HG02973 (cell line): Measurements from ENCODE around the gene GFOD1.

Experiments
- ATAC-seq: cut with Tn5 transposase; IDR thresholded peaks from one replicate; pipeline ENCODE4 v1.9.1; 2021; ENCODE audit warnings: moderate library complexity; ENCODE audit not compliant: unreplicated experiment

Gene GFOD1

GRCh38 chr6:13427801-13428582 is 59.4 kb downstream of the GFOD1 start:
- ATAC-seq: peak; percentile 61

GRCh38 chr6:13427316-13427715 is 60.1 kb downstream of the GFOD1 start:
- ATAC-seq: no peak

DNA sequence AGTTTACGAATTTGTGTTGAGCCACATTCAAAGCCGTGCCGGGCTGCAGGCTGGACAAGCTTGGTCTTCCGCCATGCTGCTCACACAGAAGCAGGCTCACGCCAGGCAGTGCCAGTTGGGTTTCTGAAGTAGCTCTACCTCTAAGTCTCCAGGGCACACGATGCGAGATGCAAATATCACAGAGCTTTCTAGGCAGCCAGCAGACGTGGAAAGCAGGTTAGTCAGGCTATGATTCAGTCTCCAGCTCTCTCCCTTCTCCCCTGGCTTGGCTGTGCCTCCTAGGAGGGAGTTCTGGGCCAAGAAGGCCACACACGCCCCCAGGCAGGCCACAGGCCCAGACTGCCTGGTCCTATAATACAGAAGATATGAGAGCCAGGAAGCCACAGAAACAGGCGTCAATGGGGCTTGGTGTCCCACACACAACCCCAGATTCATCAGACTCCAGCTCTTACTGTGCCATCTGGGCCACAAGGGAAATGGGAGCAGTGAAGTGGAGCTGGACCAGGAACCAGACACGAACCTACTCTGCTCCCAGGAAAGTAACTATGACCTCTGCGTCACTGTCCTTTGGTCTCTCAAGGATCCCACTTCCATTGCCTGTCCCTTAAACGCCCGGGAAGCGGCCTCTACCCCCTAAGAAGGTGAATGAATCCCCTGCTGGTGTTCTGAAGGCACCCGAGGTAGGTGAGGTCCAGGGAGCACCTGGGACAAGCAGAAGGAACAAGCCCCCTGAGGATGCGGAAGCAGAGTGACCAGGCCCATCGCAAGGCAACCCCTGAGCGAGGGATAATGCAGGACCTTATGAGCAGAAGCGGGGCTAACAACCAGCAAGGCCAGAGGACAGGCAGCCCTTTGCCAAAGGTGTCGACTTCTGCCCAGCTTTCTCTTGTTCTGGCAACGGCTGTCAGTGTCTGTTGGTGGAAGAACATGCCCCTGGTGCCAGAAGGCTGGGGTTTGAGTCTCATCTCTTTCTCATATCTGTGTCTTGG is 61.2 kb downstream of the GFOD1 start:
- ATAC-seq: no peak

- no peak for ATAC-seq
These were observed 62.0 kb downstream of the GFOD1 start for GRCh38 chr6:13425270-13425873.

DNA sequence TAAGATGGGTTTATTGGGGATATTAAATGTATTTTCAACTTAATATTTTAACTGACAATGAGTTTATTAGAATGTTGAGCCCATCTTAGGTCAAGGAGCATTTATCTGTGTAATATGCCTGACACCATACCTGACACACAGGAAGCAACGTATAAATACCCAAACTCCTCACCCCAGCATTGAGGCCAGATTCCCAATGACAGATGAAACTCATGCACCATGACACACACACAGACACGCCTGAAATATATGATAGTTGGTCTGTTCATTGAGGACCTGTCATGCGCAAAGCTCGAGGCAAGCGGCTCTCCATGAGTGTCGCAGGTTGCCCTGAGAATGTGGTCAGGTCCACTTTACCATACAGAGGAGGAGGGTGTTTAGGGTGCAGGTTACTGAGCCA is 64.1 kb downstream of the GFOD1 start:
- ATAC-seq: no peak

DNA sequence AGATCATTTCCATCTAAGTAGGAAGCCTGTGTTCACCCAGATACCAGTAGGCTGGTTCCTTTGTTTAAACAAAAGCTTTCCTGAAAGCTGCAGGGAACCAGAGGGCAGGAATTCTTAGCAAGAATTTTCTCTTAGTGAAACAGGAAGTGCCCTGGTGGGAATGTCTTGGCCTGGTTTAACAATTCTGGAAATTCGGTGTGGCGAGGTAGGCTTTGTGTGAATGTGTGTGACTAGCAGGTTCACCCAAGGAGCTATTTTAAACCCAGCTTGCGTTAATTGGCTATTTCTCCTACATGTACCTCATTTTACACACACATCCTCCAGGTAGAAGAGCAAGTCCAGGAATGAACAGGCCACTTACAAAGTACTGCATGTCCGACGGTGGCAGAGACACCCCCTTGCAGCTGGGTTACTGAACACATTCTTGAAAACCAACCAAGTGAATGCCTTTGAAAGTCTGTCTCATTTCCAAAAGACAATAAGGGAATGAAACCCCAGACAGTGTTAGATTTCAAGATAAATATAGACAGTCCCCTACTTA is 64.6 kb downstream of the GFOD1 start:
- ATAC-seq: no peak

- ATAC-seq: no peak
These were observed 65.9 kb downstream of the GFOD1 start for GRCh38 chr6:13421425-13422059.

DNA sequence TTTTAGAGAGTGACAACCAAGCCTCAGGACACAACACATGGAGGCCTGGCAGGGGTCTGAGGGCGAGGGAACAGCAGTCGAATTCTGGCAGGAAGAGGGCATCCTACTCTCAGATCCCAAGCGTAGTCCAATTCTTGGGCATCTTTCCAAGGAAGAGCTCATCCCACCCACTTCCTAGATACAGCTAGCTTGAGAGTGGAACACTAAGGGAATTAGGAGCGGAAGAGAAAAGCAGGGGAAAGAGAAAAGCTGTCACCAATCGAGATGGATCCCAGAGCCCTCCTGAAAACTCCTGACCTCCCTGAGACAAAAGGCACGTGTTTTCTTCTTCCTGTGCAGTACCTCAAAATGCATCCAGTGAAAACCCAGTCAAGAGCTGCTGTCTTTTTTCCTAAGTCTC is 67.1 kb downstream of the GFOD1 start:
- no peak for ATAC-seq

- no peak for ATAC-seq
These were observed 67.8 kb downstream of the GFOD1 start for GRCh38 chr6:13419422-13420195.

DNA sequence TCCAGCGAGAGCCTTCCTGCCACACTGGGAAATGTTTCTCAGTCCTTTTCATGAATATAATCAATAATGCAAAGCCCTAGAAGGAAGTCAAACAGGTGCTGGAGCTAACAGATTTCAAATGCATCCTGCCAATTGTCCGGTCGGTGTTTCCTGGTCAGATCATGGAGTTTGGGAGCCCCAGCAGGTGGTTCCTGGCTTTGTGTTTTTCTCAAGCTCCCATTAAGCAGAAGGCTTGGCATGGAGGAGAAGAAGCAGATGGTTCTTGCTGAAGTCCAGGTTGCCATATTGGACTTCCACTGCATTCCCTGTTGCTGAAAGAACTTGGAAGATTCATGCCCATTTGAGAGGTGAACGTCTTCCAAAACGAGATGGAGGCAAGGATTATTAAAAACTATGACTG is 68.6 kb downstream of the GFOD1 start:
- ATAC-seq: no peak

GRCh38 chr6:13417954-13418353 is 69.4 kb downstream of the GFOD1 start:
- ATAC-seq: no peak

- no peak for ATAC-seq
These were observed 70.0 kb downstream of the GFOD1 start for GRCh38 chr6:13417431-13417830.

DNA sequence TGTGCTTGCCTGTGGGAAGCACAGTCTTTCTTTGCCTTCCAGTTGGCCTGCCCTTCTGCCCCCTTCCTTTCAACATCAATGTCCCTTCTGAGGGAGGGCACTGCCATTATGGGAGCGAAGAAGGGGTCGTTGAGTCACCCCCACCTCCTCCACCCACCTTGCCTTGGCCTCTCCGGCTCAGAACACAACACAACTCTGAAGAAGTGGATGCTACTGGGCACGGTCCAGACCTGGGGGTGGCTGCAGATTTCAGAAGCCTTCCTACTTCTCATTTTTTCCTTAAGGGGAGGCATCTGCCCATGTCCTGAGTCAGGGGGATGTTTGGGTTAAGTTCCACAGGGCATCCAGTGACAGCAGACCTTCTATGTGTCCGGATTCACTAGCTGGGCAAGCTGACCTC is 72.1 kb downstream of the GFOD1 start:
- no peak for ATAC-seq

DNA sequence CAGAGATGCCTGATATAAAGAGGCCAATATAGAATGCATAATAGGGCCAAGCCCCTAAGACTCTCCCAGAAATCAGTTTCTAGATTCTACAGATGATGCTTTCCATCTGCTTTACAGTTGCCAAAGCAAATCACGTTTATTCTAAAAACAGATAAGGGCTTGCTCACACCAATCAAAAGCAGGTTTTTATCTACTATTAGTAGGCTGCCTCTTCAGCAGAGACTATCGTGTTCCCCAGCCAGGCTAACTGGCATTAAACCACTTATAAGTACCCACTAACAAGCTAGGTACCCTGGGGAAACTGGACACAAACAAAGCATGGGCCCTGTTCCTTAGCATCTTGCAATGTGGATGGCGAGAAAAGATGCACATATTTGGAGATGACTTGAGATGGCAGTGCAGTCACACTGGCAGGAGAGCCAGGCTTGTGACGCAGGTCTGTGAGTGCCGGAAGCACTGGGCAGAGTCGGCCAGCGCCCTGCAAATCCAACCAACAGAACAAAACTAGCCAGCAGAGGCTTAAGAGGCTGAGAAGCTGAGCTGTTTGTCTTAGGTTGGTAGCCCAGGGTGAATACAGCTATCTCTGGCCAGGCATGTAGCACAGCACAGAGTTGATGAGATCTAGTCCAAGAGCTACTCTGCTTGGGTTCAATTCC is 73.4 kb downstream of the GFOD1 start:
- no peak for ATAC-seq

DNA sequence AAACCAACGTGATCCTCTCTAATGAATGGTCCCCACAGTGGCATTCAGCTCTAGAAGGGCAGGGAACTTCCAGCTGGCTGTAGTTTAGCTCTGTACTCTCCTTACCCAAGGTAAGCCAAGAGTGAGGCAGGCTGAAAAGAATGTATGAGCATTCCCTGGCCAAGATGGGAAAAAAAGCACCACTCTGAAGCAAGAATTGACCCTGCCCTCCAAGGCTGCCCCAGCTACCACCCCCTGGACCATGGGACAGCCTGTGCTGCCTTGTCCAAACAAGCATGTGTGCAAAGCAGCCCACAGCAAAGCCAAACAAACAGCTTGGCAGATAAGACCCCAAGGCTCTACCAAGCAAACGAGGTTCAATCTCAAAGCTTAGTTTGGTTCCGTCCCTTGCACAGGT is 73.9 kb downstream of the GFOD1 start:
- ATAC-seq: no peak

- ATAC-seq: no peak
These were observed 74.5 kb downstream of the GFOD1 start for GRCh38 chr6:13412639-13413465.

DNA sequence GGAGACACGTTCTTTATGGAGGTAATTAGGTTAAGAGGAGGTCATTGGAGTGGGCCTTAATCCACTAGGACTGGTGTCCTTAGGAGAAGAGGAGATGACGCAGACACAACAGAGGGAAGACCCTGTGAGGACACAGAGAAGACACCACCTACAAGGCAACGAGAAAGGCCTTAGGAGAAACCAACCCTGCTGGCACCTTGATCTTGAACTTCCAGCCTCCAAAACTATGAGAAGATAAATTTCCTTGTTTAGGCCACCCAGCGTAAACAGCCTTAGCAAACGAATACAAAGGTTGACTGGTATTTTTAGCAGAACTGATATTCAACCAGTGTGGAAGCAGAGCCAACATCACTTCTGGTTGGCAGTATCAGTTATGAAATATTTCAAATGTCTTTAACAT is 75.2 kb downstream of the GFOD1 start:
- ATAC-seq: no peak

- no peak for ATAC-seq
These were observed 75.9 kb downstream of the GFOD1 start for GRCh38 chr6:13411484-13411883.

GRCh38 chr6:13409991-13410390 is 77.4 kb downstream of the GFOD1 start:
- ATAC-seq: no peak
